HG03097 (cell line): ENCODE data around the gene YOD1.

Experiments
- ATAC-seq: cut with Tn5 transposase; IDR thresholded peaks from one replicate; pipeline ENCODE4 v1.9.1; 2021; ENCODE audit not compliant: unreplicated experiment, low FRiP score

The YOD1 gene

DNA sequence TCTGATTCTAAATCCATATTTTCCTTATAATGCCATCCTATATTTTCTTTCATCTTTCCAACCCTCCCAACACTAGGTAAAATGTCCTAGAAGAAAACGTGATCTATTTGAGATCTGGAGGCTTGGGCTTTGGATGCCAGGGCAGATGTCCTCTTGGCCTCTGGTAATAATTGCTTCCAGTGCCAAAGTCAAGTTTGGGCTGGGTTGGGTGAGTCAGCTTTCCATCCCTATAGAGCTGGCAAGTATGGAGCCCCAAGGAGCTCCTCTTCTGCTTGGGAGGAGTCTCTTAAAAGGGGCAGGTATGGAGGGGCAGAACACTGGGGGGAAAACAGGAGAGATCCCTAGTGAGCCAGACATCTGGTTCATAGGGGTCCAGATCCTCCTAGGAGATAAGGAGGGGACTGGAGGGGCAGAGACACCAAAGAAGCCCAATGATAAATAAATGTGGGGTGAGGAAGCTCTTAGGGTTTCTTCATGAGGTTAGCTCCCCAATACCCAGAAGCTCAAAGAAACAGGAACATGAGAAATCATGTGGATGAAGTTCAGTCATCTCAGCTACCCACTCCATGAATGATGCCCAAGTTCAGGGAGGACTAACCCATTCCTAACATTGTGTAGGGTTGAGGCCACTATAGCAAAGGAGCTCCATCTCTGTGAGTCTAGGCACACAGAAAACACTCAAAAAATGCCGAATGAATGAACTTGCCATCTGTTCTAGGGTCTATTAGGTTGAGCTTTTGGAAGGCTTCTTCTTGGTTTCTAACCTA, 21.9 kb downstream of the YOD1 start:
- no peak for ATAC-seq

DNA sequence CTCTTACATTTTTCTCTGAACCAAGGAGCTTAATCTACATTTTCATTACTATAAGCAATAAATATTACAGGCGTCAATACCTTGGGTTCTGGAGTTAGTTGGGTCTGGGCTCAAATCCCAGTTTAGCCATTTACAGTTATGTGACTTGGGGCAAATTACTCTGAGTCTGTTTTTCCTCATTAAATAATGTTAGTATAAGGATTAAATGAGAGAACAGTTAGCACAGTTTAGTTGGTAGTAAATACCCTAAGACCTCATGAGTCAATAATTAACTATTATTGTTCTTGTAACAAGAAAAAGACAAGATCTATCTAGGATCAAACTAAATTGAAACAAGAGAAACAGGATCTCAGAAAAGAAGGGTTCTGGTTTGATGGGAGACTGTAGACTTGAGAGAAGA, 23.1 kb downstream of the YOD1 start:
- ATAC-seq: no peak

DNA sequence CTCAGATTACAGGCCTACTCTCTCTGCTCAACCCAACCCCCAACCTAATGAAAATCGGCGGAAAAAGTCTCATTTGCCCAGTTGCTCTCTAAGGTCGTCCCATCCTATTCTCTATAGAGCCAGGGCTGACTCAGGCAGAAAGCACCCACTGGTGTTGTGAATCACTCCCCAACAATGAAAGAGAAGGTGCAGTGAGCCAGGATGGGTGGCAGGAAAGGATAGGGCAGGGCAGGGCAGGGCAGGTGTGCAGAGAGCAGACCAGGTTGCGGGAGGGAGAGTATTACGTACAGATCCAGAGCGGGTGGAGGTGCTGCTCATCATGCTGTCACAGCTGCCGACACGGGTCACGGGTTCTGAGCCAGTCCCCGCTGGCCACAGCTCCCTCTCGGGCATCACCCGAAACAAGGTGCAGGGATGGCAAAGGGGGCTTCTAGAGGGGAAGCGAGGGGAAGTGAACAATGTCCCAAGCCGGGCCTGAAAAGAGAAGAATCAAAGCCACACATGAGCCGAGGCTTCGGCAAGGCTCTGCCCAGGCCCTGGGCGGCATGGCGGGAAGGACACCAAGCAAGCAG, 23.7 kb downstream of the YOD1 start:
- ATAC-seq: no peak

DNA sequence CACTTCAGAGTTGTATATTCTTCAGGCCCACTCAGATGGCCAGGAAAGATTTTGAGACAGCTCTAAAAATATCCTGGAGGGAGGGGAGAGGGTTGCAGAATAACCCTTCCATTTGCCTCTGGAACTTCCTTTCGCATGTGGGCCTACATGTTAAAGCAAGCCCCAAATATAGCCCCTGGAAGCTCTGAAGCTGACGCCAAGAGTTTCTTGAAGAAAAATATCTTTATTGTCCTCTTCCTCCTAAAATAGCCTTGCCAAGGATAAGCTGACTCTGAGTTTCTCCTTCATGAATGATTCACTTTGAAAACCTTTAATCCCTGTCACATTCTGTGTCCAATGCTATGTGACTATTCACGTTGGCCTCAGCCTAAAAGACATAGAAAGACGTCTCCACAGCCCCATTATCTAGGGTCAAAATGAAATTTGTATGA, 24.9 kb downstream of the YOD1 start:
- no peak for ATAC-seq

DNA sequence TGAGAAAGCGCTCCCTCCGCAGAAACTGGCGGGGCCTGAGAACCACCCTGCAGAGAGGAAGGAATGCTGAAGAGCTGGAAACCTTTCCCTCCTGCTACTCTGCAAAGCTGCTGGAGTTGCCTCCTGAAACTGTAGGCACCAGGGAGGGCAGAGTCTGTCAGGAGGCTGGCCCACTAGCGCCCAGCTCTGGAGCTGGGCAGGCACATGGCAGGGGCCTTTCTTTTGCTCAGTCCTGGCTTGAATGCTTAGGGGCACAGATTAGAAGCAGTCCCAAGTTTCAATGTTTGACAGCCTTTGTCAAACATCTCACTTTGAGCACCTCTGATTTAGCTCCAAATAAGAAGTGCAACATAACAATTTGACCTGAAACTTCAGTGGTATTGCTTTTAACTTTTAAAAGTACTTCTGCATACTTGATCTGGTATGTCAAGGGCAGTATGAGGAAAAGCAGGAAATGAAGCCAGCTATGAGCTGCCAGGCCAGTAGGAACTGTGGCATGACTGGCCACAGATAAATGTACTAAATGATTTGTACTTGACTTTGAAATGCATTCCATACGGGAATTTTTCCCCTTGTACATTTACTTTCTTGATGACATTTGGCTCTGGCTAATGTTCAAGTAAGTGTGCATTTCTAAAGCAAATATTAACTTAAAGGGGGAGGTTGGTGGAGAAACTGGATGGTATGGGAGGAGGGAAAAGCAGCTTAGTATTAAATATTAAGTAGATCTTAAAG, 25.7 kb downstream of the YOD1 start:
- ATAC-seq: no peak

DNA sequence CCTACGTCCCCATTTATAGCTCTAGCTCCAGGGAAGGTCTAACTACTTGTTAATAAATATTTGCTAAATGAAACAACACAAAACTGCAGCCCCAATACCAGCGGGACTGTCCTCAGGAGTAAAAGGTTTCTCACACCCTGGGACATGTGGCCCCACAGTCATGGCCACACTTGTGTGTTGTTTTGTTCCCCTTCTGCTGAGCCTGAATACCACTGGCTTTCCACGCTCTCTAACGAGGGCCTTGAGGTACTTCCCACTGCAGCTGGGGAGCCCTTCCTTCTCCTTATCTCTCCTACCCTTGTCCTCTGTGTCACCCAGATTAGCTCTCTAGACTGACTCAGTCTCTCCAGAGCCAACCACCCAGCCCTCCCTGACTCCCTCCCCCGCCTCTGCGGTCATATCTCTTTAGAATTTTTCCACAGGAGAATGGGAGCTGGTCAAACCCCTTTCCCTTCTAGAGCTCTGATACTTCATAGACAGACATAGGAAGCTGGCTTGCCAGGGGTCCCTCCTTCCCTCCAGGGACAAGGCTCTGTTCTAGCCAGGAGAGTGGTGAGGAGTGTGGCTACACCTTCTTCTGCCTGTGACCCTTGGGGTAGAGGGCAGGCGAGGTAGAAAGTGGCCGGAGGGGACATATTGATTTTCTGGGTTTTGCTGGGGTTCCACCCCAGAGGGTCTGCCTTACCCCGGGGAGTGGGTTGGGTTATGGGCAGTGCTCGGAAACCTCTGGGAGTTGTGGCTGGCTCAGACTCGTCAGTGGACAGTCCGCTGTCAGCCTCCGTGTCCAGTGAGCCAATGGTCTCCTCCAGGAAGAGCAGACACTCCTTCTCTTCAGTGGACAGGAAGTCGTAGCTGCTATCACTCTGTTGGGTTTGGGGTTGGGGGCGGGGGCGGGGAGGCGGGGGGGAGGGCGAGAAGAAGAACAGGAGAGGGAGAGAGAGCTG, 26.5 kb downstream of the YOD1 start:
- ATAC-seq: no peak

DNA sequence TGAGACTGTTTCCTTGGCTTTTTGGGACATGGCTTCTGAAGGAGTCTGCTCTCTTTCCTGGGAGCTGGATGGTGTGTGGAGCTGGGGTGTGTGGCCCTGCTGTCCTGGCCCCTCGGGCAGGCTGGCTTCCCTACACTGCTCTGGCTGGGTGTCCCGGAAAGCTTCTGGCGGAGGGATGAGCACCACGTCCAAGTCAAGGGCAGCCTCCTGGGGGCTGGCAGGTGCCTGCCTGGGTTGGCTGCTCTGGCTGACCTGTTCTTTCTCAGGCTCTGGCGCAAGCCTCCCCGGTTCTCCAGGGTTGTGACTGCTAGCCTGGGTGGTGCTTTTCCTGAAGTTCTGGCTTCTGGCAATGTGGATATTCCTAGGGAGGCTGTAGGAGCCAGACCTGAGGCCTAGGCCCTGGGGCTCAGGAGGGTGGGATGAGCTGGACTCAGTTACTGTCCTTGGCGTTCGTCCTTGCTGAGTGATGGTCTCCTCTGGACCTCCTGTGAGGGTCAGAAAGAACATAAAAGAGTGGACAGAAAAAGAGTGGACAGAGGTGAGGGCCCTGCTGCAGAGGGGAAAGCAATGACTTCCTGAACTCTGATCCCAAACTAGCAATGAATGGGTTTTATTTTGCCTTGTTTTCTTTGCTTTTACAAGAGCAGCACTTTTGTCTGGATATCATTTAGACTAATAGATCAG, 27.9 kb downstream of the YOD1 start:
- ATAC-seq: no peak

DNA sequence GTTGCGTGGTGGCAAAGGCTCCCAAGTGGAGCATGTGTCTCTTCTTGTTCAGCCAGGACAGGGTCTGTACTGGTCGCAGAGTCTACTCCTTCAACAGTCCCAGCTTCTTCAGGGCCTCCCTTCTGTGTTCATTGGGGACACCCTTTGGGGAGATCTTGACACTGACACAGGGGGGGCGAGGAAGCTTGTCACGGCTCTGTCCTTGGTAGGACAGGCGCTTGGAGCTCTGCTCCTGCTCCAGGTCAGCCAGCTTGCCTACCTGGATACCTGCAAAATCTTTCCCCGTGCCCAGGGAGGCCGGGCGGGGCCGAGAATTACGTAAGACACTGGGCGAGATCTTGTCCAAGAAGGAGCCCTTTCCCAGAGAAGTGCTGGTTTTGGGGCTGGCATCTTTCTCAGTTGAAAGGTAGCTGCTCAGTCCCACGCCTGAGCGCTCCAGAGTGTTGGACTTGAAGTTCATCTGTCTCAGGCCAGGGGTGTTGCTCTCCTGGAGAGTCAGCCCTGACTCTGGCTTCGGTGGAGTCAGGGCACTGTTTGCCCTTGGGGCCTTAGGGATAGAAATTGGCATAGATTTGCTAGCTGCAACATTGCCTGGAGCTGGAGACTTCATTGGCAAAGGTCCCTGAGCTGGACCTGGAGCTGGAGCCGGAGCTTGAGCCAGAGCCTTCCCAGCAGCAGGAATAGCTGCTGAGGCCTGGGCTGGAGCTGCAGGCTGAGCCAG, 29.0 kb downstream of the YOD1 start:
- ATAC-seq: no peak

DNA sequence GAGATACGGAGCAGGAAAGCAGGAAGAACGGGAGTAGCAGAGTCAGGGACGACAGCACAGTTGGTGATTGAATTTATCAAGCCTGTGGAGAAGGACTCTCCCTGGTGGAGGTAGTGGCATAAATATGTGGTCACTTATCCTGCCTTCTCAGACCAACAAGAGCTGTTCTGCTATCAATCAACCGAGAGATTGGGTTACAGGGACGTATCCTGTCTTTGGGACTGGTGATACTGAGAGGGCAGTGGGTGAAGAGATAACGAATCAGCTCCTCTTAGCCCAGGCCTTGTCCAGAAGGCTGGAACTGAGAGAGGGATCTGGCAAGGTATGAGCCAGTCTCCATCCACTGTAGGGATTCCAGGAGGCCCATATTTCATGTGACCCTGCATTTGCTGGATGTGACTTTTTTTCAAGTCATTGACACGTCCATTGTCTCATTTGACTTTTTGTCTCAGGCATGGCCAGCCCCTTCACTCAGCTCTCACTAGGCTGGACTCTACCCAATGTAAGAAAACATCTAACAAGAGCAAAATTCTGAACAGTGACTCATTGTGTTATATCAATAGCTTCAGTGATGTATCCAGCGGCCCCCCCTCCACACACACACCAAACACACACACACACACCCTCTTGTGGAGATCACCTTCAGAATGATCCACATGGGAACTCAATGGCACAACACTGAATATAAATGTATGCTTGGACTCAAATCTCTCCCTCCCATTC, 29.7 kb downstream of the YOD1 start:
- no peak for ATAC-seq

DNA sequence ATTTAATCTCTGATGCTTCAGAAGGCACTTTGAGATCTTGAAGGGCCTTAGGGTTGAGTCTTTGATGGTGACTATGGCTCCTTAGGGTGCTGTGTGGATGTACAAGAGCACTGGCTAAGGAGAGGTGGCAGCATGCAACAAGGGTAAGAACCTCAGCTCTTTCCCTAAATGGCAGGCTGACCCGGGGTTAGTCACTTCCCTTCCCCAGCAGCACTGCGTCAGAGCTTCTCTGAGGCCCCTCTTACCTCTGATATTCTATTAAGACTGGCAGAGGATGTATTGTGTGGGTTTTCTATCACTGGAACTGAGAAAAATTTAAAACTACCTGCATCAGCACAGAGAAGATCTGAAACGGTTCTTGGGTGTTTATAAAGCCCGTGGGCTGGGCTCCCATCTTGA, 30.3 kb downstream of the YOD1 start:
- ATAC-seq: no peak

DNA sequence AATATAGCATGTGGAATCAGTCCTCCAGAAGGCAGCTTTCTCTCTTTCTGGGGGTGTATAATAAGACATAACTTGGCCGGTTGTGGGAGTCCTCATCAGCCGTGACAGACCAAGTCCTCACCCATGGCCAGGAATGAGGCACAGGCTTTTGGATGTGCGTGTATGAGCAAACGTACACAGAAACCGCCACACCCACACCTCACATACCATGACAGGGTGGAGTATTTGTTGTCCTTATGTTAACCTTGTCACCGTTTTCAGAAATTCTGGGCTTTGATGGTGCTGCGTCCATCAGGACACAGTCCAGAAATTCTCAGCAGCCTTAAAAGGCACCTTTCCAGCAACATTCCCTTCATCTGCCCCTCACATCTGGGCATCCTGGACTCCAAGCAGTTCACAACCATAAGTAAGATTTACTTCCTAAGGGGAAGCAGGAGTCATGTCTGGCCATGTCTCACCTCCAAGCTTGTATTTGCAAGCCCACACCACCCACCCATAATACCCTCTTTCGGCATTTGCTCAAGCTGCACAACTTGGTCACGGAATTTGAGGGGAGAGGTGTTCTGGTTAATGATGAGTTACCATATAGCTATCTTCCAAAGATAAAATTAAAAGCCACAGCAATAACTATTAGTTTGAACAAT, 30.8 kb downstream of the YOD1 start:
- no peak for ATAC-seq

DNA sequence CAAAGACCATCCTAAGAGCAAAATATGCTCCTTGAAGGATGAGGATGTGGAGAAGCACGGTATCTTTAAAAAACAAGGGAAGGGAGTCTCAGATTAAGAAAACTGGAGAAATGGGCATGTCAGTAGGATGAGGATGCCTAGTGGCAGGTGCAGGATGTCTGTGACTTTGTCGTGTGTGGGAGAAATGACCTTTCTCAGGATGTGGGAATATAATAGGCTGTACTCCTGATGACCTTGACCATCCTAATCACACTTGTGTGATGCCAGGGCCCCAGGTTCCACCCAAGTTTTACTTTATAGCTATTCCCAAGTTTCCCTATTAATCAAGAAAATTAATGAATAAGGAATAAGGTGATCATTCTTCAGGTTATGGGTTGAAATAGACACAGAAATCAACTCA, 31.3 kb downstream of the YOD1 start:
- ATAC-seq: no peak

DNA sequence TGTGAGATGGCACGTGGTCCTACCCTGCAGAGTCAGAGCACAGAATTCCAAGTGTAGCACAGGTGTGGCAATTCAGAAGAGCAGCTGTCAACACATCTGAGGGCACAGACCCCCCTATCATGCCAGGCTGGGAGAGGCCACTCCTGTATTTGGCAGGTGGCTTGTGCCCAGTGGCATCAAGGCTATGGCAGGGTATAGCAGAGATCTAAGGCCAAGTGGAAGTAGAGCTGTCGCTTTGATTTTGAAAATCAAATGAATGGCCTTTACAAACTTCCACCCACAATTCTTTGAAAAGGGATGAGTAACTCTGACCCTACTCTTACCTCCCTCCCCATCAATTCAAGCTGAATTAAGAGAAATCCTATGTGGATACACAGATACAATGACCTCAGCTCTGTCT, 31.8 kb downstream of the YOD1 start:
- no peak for ATAC-seq

DNA sequence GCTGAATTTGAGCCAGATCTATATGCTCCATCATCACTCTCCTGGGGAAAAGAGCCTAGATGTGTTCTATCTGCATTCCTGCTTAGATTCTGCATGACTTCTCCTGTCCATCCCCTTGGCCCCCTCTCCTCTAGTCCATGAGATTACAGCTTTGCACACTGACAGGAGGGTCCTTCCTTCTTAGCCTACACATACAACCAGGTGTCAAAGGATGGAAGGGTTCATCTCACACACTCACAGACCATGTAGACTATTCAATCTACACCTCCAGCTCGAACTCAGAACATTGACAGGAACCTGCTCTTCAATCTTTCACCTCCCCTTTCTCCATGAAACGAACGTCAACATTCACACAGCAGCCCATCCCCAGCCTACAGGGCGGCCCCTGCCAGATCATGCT, 32.3 kb downstream of the YOD1 start:
- no peak for ATAC-seq

DNA sequence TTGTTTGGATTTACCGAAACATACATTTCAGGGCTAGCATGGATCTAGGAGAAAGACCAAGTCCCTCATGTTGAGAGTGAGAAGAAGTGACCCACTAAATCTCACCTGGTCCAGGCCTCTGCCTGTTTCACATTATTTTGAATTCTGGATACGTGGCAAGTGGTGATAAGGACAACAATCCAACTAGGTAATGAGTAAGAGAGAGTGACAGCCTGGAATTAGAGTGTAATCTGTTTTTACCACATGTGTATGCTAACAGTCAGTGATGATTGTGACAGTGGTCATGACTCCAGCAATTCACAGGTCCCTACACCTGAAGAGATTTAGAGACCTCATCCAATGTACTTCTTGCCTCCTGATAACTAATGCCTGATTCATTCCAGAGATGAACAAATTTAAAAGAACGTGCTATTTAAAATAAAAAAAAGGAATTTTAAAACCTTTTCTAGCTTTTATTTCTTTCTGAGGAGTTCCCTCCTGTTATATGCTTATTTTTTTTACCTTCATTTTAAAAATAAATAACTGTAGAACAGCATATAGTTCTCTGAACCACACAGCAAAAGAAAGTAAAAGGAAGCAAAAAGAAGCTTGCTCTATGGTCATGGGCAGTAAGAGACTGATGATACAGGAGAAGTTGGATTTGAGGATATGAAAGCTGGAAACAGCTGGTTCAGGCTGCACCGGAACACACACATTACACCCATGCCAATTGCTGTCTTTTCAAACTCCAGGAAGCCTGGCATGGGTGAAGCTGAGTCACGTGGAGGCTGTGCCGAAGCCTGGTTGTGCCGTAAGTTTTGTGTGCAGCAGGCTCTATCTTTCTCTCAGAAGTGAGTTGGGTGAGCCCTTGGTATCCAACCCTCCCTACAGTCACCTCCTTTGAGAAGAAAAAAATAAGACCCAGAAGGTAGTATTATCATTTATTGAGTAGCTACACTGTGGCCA, 33.1 kb downstream of the YOD1 start:
- no peak for ATAC-seq

DNA sequence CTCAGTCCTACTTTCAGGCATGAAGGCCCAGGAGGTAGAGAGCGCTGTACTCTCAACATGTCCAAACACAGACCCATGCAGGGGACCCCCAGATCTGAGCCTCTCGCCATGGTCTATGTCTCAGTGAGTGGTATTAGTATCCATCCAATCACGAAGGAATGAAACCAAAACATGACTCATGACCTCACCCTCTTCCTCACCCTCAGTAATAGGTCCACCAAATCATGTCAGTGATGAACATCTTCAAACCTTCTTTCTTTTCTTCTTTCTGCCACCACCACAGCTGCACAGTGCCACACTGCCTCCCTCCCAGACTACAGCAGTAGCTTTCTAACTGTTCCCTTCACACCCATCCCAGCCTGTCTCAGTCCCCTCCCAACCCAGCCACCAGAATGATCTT, 35.2 kb downstream of the YOD1 start:
- no peak for ATAC-seq

DNA sequence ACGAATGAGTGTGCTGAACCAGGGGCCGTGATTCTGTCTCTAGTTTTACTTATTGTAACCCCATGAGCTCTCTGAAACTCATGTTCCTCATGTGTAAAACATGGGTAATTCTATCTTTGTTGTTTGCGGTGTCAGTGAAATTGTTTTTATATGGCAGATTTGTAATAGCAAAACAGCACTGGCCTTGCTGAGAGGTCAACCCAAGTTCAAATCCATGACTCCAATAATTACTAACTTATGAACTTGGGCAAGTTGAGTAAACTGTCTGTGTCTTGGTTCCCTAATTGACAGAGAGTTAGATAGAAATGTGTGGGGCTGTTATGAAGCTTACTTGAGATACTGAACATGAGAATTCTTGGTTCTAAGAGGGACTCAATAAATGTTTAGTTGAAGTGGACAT, 36.3 kb downstream of the YOD1 start:
- no peak for ATAC-seq
